DMS 273 treated with DMSO at 0.1 percent for 48 hours (cell line): ENCODE data around the gene TMEM41B.
"Not testable (repeated sequence)": the region's sequence is repeated elsewhere in the genome, so short reads cannot be mapped to it uniquely, and the experiment has no call there.

Source experiments
- DNase-seq: peaks from one replicate; lab custom pipeline; 2025; lab: John Stamatoyannopoulos, UW

TMEM41B gene

GRCh38 chr11:9304178-9304577, 10.2 kb downstream of the TMEM41B start:
- DNase-seq: no peak

- DNase-seq: no peak
Observed at GRCh38 chr11:9302448-9302847, 11.9 kb downstream of the TMEM41B start.

- DNase-seq: no peak
Observed at GRCh38 chr11:9301720-9302119, 12.7 kb downstream of the TMEM41B start.

- DNase-seq: no peak
Observed at GRCh38 chr11:9293646-9294045, 20.7 kb downstream of the TMEM41B start.

- no peak for DNase-seq
Observed at GRCh38 chr11:9285850-9286587, 28.4 kb downstream of the TMEM41B start.

GRCh38 chr11:9280655-9281301, 33.6 kb downstream of the TMEM41B start:
- DNase-seq: peak; percentile 20

GRCh38 chr11:9277176-9277575, 37.2 kb downstream of the TMEM41B start:
- DNase-seq: no peak

GRCh38 chr11:9276571-9276970, 37.8 kb downstream of the TMEM41B start:
- DNase-seq: peak; percentile 14

- DNase-seq: no peak
Observed at GRCh38 chr11:9274499-9275258, 39.7 kb downstream of the TMEM41B start.

- no peak for DNase-seq
Observed at GRCh38 chr11:9273376-9274336, 40.7 kb downstream of the TMEM41B start.

GRCh38 chr11:9269492-9270013, 44.8 kb downstream of the TMEM41B start:
- no peak for DNase-seq

- DNase-seq: no peak
Observed at GRCh38 chr11:9267680-9268079, 46.7 kb downstream of the TMEM41B start.

GRCh38 chr11:9266926-9267325, 47.5 kb downstream of the TMEM41B start:
- DNase-seq: no peak

- DNase-seq: no peak
Observed at GRCh38 chr11:9266132-9266736, 48.2 kb downstream of the TMEM41B start.

- DNase-seq: no peak
Observed at GRCh38 chr11:9265211-9266131, 48.9 kb downstream of the TMEM41B start, which contains the start of gene DENND5A. Gene DENND5A, minus strand, starts transcription at chr11:9265350. Its CDS starts 281 bp downstream, at chr11:9265069.

- DNase-seq: no peak
Observed at GRCh38 chr11:9264316-9265210, 49.8 kb downstream of the TMEM41B start.

- DNase-seq: no peak
Observed at GRCh38 chr11:9263840-9264315, 50.5 kb downstream of the TMEM41B start.

- DNase-seq: not testable (repeated sequence)
Observed at GRCh38 chr11:9260838-9261146, 53.6 kb downstream of the TMEM41B start.
